GM10266 (cell line): ENCODE results near the gene LRBA.

Experiments used
- DNase-seq: peaks from one replicate; pipeline ENCODE4 v3.0.0; 2012; ENCODE audit errors: extremely low spot score
- TF ChIP-seq, protein P1 (sequence below): IDR thresholded peaks from 2 replicates; pipeline ENCODE4 v1.5.1; 2012; ENCODE audit warnings: mild to moderate bottlenecking, low read depth; ENCODE audit not compliant: control insufficient read depth, insufficient read depth; ENCODE audit errors: missing control alignments

The LRBA gene

GRCh38 chr4:150889306-150889705 is 125.8 kb downstream of the LRBA start:
- no peak for DNase-seq
- TF ChIP-seq, protein P1, sequence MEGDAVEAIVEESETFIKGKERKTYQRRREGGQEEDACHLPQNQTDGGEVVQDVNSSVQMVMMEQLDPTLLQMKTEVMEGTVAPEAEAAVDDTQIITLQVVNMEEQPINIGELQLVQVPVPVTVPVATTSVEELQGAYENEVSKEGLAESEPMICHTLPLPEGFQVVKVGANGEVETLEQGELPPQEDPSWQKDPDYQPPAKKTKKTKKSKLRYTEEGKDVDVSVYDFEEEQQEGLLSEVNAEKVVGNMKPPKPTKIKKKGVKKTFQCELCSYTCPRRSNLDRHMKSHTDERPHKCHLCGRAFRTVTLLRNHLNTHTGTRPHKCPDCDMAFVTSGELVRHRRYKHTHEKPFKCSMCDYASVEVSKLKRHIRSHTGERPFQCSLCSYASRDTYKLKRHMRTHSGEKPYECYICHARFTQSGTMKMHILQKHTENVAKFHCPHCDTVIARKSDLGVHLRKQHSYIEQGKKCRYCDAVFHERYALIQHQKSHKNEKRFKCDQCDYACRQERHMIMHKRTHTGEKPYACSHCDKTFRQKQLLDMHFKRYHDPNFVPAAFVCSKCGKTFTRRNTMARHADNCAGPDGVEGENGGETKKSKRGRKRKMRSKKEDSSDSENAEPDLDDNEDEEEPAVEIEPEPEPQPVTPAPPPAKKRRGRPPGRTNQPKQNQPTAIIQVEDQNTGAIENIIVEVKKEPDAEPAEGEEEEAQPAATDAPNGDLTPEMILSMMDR = no peak

DNA sequence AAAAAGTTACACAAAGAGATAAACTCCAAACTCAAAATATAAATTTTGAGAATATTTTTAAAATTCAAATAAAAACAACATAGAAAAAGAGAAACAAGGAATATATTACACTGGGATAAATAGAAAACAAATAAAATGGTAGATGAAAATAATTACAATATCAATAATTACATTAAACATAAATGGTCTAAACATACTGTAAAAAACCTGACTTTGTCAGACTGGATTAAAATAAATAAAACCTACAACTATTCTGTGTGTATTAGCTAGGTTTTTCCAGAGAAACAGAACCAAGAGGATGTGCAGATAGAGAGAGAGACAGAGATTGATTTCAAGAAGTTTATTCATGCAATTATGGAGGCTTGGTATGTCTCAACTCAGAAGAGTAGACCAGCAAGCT is 126.5 kb downstream of the LRBA start:
- TF ChIP-seq, protein P1 = no peak
- no peak for DNase-seq

GRCh38 chr4:150888217-150888616 is 126.9 kb downstream of the LRBA start:
- DNase-seq = no peak
- TF ChIP-seq, protein P1 = no peak

- no peak for DNase-seq
- TF ChIP-seq, protein P1 = no peak
These were observed 128.5 kb downstream of the LRBA start for GRCh38 chr4:150886597-150886996.

DNA sequence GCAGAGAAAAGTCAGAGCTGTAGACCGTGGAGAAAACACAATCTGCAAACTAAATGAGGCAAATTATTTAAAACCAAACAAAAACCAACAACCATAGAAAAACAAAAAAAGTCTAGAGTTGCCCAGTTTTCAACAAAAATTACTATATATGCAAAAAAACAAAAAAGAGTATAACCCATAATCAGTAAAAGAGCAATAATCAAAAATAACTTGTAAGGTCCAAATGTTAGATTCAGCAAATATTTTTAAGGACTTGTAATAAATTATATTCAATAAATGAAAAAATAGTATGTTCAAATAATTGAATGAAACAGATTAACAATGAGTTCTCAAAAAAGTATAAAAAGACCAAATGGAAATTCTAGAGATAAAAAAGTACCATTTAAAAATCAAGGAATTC is 130.5 kb downstream of the LRBA start:
- TF ChIP-seq, protein P1 = no peak
- DNase-seq = no peak

- no peak for DNase-seq
- TF ChIP-seq, protein P1 = no peak
These were observed 139.7 kb downstream of the LRBA start for GRCh38 chr4:150875367-150875766.

- TF ChIP-seq, protein P1 = no peak
- no peak for DNase-seq
These were observed 140.5 kb downstream of the LRBA start for GRCh38 chr4:150874338-150875226.
